HG03354 (cell line): ENCODE results near the gene ANKRD49.
A peak's percentile ranks its signal among the peaks of the same experiment; 100 is the strongest.

Experiments used
- ATAC-seq: cut with Tn5 transposase; IDR thresholded peaks from one replicate; pipeline ENCODE4 v1.9.1; 2021; ENCODE audit warnings: mild to moderate bottlenecking; ENCODE audit not compliant: unreplicated experiment, poor library complexity, severe bottlenecking

The ANKRD49 gene, protein sequence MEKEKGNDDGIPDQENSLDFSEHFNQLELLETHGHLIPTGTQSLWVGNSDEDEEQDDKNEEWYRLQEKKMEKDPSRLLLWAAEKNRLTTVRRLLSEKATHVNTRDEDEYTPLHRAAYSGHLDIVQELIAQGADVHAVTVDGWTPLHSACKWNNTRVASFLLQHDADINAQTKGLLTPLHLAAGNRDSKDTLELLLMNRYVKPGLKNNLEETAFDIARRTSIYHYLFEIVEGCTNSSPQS

DNA sequence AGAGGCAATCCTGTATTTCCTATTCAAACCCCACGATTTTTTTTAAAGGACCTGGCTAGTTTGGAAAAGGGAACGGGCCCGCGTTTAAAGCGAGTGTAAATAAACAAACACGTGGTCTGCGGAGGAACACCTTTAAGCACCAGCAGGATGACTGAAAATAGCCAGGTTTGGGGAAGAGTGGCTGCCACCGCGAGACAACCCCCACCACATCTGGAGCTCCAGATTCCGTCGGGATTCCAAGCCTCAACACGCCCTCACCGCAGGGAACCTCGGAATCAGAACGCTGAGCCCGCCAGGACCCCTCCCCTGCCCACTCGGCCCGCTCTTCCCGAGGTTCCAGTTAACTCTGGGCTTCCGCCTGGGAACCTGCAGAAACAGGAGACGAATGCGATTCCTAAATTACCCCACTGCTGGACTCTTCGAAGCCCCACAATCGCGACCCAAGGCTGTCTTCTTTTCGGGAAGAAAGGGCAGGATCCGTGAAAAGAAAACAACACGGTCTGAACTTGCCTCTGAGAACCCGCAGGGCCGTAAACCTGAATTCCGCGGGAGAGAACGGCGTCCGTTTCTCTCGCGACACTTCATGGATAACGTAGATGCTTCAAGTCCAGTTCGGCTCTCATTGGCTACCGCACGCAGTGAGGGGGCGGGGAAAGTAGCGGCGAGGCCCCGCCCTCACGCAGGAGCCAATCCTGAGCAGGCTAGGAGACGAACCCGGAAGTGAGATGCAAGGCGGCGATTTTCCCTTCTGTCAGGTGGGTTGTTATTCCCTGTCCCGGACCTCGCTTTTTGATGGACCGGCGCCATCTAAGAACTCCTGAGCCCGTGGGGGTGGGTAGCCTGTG is at the start of gene ANKRD49, which contains the start of gene MRE11:
TSS of gene ANKRD49 (plus strand) at position 704 of the 845 bp plus-strand sequence. CDS start 2,710 bp downstream, outside the sequence.
TSS of gene MRE11 (minus strand) at position 564 of the 845 bp plus-strand sequence. CDS start 1,043 bp downstream, outside the sequence.
- ATAC-seq: peak; percentile 99

DNA sequence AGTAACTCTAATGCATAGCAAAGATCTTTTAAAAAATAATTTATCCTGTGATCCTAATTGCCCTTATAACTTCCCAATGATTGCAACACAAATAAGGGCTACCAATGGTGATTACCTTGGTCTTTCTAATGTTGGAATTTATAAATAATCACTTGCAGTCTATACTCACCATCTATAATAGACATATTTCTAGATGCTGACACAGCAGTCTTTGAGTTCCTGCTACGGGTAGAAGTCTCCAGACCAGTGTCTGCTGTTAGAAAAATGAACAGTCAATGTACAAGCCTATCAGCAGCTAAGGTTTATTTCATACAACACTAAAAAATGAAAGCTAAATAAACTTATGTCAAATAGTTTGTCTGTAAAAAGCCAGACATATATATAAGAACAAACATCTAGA is 48.1 kb upstream of the ANKRD49 start:
- no peak for ATAC-seq

- no peak for ATAC-seq
Observed at GRCh38 chr11:94447149-94447548, 46.6 kb upstream of the ANKRD49 start.

DNA sequence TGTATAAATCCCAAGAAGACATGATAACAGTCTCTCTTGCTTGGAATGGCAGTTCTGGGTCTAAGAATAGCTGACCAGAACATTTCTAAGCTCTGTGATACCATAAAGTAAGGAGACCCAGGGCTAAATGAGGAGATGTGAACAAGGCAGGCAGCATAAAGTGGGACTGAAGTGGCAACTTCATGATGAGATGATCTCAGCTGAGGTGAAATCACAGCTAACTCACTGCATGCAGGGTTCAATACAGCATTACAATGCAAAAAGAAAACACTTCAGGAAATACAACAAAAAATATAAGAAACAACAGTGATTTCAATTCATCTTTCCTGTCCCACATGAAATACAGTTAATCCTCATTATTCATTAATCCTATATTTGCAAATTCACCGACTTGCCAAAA is 44.8 kb upstream of the ANKRD49 start:
- ATAC-seq: no peak

DNA sequence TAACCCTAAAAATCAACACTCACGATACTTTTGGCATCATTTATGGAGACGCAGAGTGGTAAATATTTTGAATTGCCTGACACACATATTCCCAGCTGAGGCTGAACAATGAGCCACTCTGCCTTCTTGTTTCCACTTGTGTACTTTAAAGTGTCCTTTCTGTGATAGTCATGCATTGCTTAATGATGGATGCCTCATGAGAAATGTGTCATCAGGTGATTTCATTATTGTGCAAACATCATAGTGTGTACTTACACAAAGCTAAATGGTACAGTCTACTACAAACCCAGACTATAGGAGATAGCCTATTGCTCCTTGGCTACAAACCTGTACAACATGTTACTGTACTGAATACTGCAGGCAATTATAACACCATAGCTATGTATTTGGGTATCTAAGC is 44.3 kb upstream of the ANKRD49 start:
- no peak for ATAC-seq

DNA sequence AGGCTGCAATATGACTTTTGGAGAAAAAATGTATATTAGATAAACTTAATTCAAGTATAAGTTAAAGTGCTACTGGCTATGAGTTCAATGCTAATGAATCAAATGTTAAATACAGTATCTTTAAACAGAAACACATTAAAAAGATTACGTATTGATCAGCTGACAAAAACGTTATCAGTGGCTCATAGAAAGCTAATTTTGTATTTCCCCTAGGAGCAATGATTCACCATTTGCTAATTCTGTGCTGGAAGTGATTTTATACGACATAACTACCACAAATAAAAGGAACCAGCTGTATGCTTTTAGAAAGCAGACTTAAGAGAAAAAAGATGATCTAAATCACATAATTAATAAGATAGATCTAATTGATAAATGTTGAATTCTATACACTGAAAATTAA is 43.7 kb upstream of the ANKRD49 start:
- ATAC-seq: no peak

DNA sequence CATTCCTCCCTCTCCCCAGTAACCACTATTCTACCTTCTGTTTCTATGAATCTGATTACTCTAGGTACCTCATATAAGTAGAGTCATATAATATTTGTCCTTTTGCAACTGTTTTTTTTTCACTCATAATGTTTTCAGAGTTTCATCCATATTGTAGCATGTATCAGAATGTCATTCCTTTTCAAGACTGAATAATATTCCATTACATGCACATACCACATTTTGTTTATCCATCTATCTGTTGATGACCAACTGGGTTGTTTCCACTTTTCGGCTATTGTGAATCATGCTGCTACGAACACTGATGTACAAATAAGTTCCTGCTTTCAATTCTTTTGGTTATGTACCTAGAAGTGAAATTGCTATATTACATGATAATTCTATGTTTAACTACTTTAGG is 40.8 kb upstream of the ANKRD49 start:
- no peak for ATAC-seq

GRCh38 chr11:94454301-94454700 is 39.5 kb upstream of the ANKRD49 start:
- ATAC-seq: no peak

DNA sequence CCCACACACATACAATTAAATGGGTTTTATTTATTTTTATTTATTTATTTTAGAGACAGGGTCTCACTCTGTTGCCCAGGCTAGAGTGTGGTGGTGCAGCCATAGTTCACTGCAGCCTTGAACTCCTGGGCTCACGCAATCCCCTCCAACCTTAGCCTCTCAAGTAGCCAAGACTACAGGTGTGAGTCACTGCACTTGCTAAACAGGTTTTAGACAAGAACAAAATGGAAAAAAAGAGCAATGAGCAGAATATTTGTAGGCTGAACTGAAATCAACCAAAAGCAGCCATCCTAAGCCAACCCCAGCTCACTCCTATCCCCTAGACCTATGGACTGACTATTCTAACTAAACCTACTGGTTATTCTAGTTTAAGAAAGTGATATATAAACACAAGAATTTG is 37.9 kb upstream of the ANKRD49 start:
- no peak for ATAC-seq

- ATAC-seq: no peak
Observed at GRCh38 chr11:94457118-94458029, 36.4 kb upstream of the ANKRD49 start.

GRCh38 chr11:94459576-94459975 is 34.2 kb upstream of the ANKRD49 start:
- no peak for ATAC-seq

DNA sequence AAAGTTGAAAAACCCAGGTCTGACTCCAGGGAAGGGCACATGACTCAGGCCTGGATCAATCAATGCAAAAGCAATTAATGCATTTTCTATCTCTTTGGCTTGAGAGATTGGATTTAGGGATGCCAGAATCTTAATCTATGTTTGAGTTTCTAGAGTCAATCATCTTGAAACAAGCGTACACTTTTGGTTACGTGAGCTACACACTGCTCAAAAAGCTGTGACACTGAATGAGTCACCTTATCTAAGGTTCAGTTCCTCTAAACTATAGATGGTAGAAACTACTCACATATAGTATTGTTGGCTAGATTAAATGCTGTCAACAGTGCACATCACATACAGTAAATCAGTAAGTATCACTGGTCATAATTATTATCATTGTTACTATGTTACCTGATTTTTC is 24.4 kb upstream of the ANKRD49 start:
- peak; percentile 89 for ATAC-seq

GRCh38 chr11:94472916-94473799 is 20.6 kb upstream of the ANKRD49 start:
- peak; percentile 85 for ATAC-seq

- no peak for ATAC-seq
Observed at GRCh38 chr11:94477624-94478023, 16.2 kb upstream of the ANKRD49 start.

- no peak for ATAC-seq
Observed at GRCh38 chr11:94481342-94481741, 12.4 kb upstream of the ANKRD49 start.

GRCh38 chr11:94486068-94486467 is 7.7 kb upstream of the ANKRD49 start:
- ATAC-seq: no peak

DNA sequence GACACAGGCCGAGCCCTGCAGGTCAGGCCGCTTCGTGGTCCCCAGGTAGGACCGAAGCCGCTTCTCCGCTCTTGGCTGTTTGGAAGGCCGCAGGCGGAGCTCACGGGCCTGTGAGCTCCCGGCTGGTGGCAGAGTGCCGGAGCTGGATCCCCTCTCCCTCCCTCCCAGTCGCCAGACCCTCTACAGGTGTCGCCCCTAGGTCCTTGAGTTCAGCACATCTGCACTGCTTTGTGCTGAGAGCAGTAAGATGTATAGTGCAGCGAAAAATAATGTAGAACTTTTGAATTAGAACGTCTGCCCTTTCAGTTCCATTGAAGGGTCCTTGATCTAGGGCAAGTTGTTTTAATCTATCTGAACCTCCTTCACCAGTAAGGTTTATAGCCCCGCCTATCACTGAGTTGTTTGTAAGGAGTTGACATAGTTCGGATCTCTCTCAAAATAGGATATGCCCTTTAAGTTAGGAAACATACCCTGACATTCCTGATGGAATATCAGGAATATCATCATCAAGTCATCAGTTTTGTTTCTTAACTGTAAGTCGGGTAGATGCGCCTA is 419 bp downstream of the ANKRD49 start:
- ATAC-seq: peak; percentile 71

DNA sequence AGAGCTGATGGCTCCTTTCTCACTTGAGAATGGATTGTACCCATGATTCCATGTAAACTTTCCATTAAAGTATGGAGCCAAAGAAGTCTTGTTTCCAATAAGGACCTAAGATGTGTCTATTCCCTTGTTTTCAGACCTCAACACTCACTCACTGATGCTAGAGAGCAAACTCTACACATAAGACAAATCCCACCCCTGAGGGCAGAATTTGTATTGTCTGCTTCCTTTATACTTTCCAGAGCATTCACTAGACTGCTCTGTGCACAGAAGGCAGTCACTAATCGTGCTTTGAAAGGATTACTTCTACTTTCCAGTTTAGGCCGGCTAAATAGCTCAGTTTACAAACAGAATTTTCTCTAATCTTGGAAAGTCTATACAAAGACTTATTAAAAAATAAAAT is 6.4 kb downstream of the ANKRD49 start:
- no peak for ATAC-seq

DNA sequence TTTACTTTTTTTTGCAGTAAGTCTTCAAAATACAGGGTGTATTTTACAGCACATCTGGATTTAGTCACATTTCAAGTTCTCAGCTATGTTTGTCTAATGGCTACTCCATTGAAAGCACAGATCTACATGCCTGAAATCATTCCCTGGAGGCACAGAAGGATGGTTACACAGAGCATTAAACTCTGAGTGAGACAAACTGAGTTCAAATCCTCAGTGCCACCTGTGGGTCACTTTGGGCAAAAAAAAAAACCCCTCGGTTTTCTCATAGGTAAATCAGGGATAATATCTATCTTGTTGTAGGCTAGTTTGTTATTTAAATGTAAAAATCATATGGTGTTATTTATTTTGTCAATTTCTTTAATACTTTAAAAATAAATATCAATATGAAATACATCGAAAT is 7.7 kb downstream of the ANKRD49 start:
- ATAC-seq: no peak
